ENCODE data around the gene ADAM19.

ADAM19 gene

DNA sequence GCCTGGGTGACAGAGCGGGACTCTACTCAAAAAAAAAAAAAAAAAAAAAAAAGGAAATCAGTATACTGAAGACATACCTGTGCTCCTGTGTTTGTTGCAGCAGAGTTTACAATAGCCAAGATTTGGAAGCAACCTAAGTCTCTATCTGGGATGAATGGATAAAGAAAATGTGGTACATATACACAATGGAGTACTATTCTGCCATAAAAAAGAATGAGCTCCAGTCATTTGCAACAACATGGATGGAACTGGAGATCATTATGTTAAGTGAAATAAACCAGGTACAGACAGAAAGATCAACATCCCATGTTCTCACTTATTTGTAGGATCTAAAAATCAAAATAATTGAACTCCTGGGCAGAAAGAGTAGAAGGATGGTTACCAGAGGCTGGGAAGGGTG, 22.9 kb downstream of the ADAM19 start:
- Histone ChIP-seq H3K9ac (ENCODE audit: low read depth in 1 of 2, low read length in 2 of 2) (no peak overlapping the region), H3K9me3 (ENCODE audit: control insufficient read depth in 2 of 2, low read length in 2 of 2) (no peaks in the 10 kb centered on the region), H3K36me3 (ENCODE audit: control insufficient read depth in 2 of 2, insufficient read depth in 2 of 2, low read length in 2 of 2) (no peaks in the 10 kb centered on the region), H3K4me3 (ENCODE audit: low read length in 2 of 2) (no peak overlapping the region), H3K4me1 (ENCODE audit: control insufficient read depth in 2 of 2, insufficient read depth in 2 of 2, low read length in 2 of 2) (peaks cover 16 to 20% of the 10 kb centered on the region in 2 donors), H3K27me3 (ENCODE audit: control insufficient read depth in 2 of 2, insufficient read depth in 2 of 2, low read length in 2 of 2) (no peaks in the 10 kb centered on the region), H3K27ac (ENCODE audit: low read depth in 2 of 2, low read length in 2 of 2) (no peak overlapping the region)

DNA sequence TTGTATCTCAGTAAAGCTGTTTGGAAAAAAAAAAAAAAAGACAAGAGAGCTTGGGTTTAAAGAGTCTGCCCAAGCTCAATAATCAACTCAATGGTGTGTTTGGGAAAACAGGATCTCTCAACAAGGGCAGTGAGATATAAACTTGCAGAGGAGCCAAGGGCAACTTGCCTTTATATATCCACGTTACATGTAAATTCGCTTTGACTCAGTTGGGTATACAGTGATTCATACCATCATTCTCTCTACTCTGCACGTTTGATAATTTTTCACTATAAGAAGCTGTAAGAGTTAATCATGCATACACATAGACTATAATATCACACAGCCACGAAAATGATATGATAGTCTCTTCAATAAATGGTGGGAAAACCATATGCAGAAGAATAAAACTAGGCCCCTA, 24.9 kb downstream of the ADAM19 start:
- no peak overlapping the region for H3K9ac ChIP-seq (ENCODE audit: low read depth in 1 of 2, low read length in 2 of 2)
- H3K27ac ChIP-seq (ENCODE audit: low read depth in 2 of 2, low read length in 2 of 2) = no peak overlapping the region
- no peaks in the 10 kb centered on the region for H3K27me3 ChIP-seq (ENCODE audit: control insufficient read depth in 2 of 2, insufficient read depth in 2 of 2, low read length in 2 of 2)
- H3K4me1 ChIP-seq (ENCODE audit: control insufficient read depth in 2 of 2, insufficient read depth in 2 of 2, low read length in 2 of 2) = peaks cover 21 to 36% of the 10 kb centered on the region in 2 donors
- H3K4me3 ChIP-seq (ENCODE audit: low read length in 2 of 2) = no peak overlapping the region
- no peaks in the 10 kb centered on the region for H3K36me3 ChIP-seq (ENCODE audit: control insufficient read depth in 2 of 2, insufficient read depth in 2 of 2, low read length in 2 of 2)
- H3K9me3 ChIP-seq (ENCODE audit: control insufficient read depth in 2 of 2, low read length in 2 of 2) = no peaks in the 10 kb centered on the region

- peak overlapping the region in 1 of 2 donors; percentile 15 for H3K9ac ChIP-seq (ENCODE audit: low read depth in 1 of 2, low read length in 2 of 2)
- H3K4me1 ChIP-seq (ENCODE audit: control insufficient read depth in 2 of 2, insufficient read depth in 2 of 2, low read length in 2 of 2) = peaks cover 27 to 38% of the 10 kb centered on the region in 2 donors
- peak overlapping the region in 1 of 2 donors; percentile 64 for H3K27ac ChIP-seq (ENCODE audit: low read depth in 2 of 2, low read length in 2 of 2)
- no peaks in the 10 kb centered on the region for H3K27me3 ChIP-seq (ENCODE audit: control insufficient read depth in 2 of 2, insufficient read depth in 2 of 2, low read length in 2 of 2)
- no peak overlapping the region for H3K4me3 ChIP-seq (ENCODE audit: low read length in 2 of 2)
- no peaks in the 10 kb centered on the region for H3K36me3 ChIP-seq (ENCODE audit: control insufficient read depth in 2 of 2, insufficient read depth in 2 of 2, low read length in 2 of 2)
- no peaks in the 10 kb centered on the region for H3K9me3 ChIP-seq (ENCODE audit: control insufficient read depth in 2 of 2, low read length in 2 of 2)
These were observed 25.5 kb downstream of the ADAM19 start for GRCh38 chr5:157549954-157550549.

DNA sequence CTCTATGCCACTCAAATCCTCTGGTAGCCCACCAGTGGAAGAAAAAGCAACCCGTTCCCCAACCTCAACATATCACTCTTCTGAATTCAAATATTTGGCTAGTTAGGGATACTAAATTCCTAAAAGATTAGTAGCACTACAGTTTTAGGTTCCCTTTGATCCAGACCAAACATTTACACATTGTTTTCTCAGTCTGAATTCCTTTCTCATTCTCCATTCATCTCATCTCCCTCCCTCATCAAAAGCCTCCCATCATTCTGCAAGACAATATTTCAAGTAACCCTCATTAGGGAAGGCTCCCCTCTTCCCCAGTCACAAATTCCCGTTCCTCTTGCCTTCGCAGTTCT, 26.3 kb downstream of the ADAM19 start:
- Histone ChIP-seq H3K36me3 (ENCODE audit: control insufficient read depth in 2 of 2, insufficient read depth in 2 of 2, low read length in 2 of 2) (no peaks in the 10 kb centered on the region), H3K9ac (ENCODE audit: low read depth in 1 of 2, low read length in 2 of 2) (no peak overlapping the region), H3K27ac (ENCODE audit: low read depth in 2 of 2, low read length in 2 of 2) (peak overlapping the region in 1 of 2 donors; percentile 64), H3K9me3 (ENCODE audit: control insufficient read depth in 2 of 2, low read length in 2 of 2) (no peaks in the 10 kb centered on the region), H3K4me3 (ENCODE audit: low read length in 2 of 2) (no peak overlapping the region), H3K27me3 (ENCODE audit: control insufficient read depth in 2 of 2, insufficient read depth in 2 of 2, low read length in 2 of 2) (no peaks in the 10 kb centered on the region), H3K4me1 (ENCODE audit: control insufficient read depth in 2 of 2, insufficient read depth in 2 of 2, low read length in 2 of 2) (peaks cover 23 to 32% of the 10 kb centered on the region in 2 donors)

GRCh38 chr5:157548513-157549282, 26.9 kb downstream of the ADAM19 start:
- H3K27me3 ChIP-seq (ENCODE audit: control insufficient read depth in 2 of 2, insufficient read depth in 2 of 2, low read length in 2 of 2) = no peaks in the 10 kb centered on the region
- no peak overlapping the region for H3K9ac ChIP-seq (ENCODE audit: low read depth in 1 of 2, low read length in 2 of 2)
- H3K4me3 ChIP-seq (ENCODE audit: low read length in 2 of 2) = no peak overlapping the region
- no peaks in the 10 kb centered on the region for H3K36me3 ChIP-seq (ENCODE audit: control insufficient read depth in 2 of 2, insufficient read depth in 2 of 2, low read length in 2 of 2)
- H3K27ac ChIP-seq (ENCODE audit: low read depth in 2 of 2, low read length in 2 of 2) = peak overlapping the region; percentile 24 to 64
- H3K9me3 ChIP-seq (ENCODE audit: control insufficient read depth in 2 of 2, low read length in 2 of 2) = no peaks in the 10 kb centered on the region
- H3K4me1 ChIP-seq (ENCODE audit: control insufficient read depth in 2 of 2, insufficient read depth in 2 of 2, low read length in 2 of 2) = peaks cover 22 to 29% of the 10 kb centered on the region in 2 donors

DNA sequence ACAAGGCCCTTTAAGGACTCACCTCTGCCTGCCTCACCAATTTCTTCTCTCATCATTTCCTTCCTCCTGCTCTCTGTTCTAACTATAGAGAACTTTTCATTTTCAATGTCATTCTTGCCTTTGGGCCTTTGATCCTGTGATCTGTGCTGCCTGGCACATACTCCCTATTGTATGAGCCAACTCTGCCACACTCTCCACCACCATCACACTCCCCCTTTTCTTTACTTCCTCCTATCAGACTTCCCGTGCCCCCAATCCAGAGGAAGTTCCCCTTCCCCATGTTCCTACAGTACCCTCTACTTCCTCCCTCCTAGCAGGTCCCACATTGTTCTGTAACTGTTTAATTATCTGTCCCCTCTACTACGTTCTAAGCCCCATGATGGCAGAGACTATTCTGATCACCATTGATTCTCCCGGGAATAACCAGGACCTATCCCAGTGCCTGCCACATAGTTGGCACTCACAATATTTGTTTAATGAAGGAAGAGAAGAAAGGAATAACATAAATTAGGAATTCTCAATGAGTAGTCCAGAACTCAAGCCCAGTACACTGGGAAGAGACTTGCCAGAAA, 27.5 kb downstream of the ADAM19 start:
- H3K4me1 ChIP-seq (ENCODE audit: control insufficient read depth in 2 of 2, insufficient read depth in 2 of 2, low read length in 2 of 2) = peaks cover 22 to 29% of the 10 kb centered on the region in 2 donors
- H3K27ac ChIP-seq (ENCODE audit: low read depth in 2 of 2, low read length in 2 of 2) = peak overlapping the region; percentile 24 to 64
- no peak overlapping the region for H3K4me3 ChIP-seq (ENCODE audit: low read length in 2 of 2)

GRCh38 chr5:157546456-157547100, 29.0 kb downstream of the ADAM19 start:
- H3K4me1 ChIP-seq (ENCODE audit: control insufficient read depth in 2 of 2, insufficient read depth in 2 of 2, low read length in 2 of 2) = peaks cover 24 to 32% of the 10 kb centered on the region in 2 donors
- peak overlapping the region in 1 of 2 donors; percentile 75 for H3K27ac ChIP-seq (ENCODE audit: low read depth in 2 of 2, low read length in 2 of 2)
- no peaks in the 10 kb centered on the region for H3K9me3 ChIP-seq (ENCODE audit: control insufficient read depth in 2 of 2, low read length in 2 of 2)
- no peaks in the 10 kb centered on the region for H3K27me3 ChIP-seq (ENCODE audit: control insufficient read depth in 2 of 2, insufficient read depth in 2 of 2, low read length in 2 of 2)
- no peak overlapping the region for H3K9ac ChIP-seq (ENCODE audit: low read depth in 1 of 2, low read length in 2 of 2)
- H3K36me3 ChIP-seq (ENCODE audit: control insufficient read depth in 2 of 2, insufficient read depth in 2 of 2, low read length in 2 of 2) = no peaks in the 10 kb centered on the region
- no peak overlapping the region for H3K4me3 ChIP-seq (ENCODE audit: low read length in 2 of 2)

More for the DNA sequence above, 27.5 kb downstream of the ADAM19 start:
- Histone ChIP-seq H3K9ac (ENCODE audit: low read depth in 1 of 2, low read length in 2 of 2) (no peak overlapping the region), H3K27me3 (ENCODE audit: control insufficient read depth in 2 of 2, insufficient read depth in 2 of 2, low read length in 2 of 2) (no peaks in the 10 kb centered on the region), H3K9me3 (ENCODE audit: control insufficient read depth in 2 of 2, low read length in 2 of 2) (no peaks in the 10 kb centered on the region), H3K36me3 (ENCODE audit: control insufficient read depth in 2 of 2, insufficient read depth in 2 of 2, low read length in 2 of 2) (no peaks in the 10 kb centered on the region)

GRCh38 chr5:157545610-157546310, 29.8 kb downstream of the ADAM19 start:
- H3K36me3 ChIP-seq (ENCODE audit: control insufficient read depth in 2 of 2, insufficient read depth in 2 of 2, low read length in 2 of 2) = no peaks in the 10 kb centered on the region
- H3K9me3 ChIP-seq (ENCODE audit: control insufficient read depth in 2 of 2, low read length in 2 of 2) = no peaks in the 10 kb centered on the region
- H3K9ac ChIP-seq (ENCODE audit: low read depth in 1 of 2, low read length in 2 of 2) = no peak overlapping the region
- H3K27ac ChIP-seq (ENCODE audit: low read depth in 2 of 2, low read length in 2 of 2) = peak overlapping the region; percentile 74 to 75
- no peak overlapping the region for H3K4me3 ChIP-seq (ENCODE audit: low read length in 2 of 2)
- peaks cover 25 to 40% of the 10 kb centered on the region in 2 donors for H3K4me1 ChIP-seq (ENCODE audit: control insufficient read depth in 2 of 2, insufficient read depth in 2 of 2, low read length in 2 of 2)
- H3K27me3 ChIP-seq (ENCODE audit: control insufficient read depth in 2 of 2, insufficient read depth in 2 of 2, low read length in 2 of 2) = no peaks in the 10 kb centered on the region

GRCh38 chr5:157544623-157544989, 31.0 kb downstream of the ADAM19 start:
- no peak overlapping the region for H3K9ac ChIP-seq (ENCODE audit: low read depth in 1 of 2, low read length in 2 of 2)
- peaks cover 32 to 42% of the 10 kb centered on the region in 2 donors for H3K4me1 ChIP-seq (ENCODE audit: control insufficient read depth in 2 of 2, insufficient read depth in 2 of 2, low read length in 2 of 2)
- no peaks in the 10 kb centered on the region for H3K9me3 ChIP-seq (ENCODE audit: control insufficient read depth in 2 of 2, low read length in 2 of 2)
- no peak overlapping the region for H3K4me3 ChIP-seq (ENCODE audit: low read length in 2 of 2)
- no peaks in the 10 kb centered on the region for H3K27me3 ChIP-seq (ENCODE audit: control insufficient read depth in 2 of 2, insufficient read depth in 2 of 2, low read length in 2 of 2)
- peak overlapping the region; percentile 74 to 75 for H3K27ac ChIP-seq (ENCODE audit: low read depth in 2 of 2, low read length in 2 of 2)
- H3K36me3 ChIP-seq (ENCODE audit: control insufficient read depth in 2 of 2, insufficient read depth in 2 of 2, low read length in 2 of 2) = no peaks in the 10 kb centered on the region
